ENCODE measurements around the gene DMRTA2.
A peak's percentile ranks its signal among the peaks of the same experiment; 100 is the strongest.

DMRTA2 gene

DNA sequence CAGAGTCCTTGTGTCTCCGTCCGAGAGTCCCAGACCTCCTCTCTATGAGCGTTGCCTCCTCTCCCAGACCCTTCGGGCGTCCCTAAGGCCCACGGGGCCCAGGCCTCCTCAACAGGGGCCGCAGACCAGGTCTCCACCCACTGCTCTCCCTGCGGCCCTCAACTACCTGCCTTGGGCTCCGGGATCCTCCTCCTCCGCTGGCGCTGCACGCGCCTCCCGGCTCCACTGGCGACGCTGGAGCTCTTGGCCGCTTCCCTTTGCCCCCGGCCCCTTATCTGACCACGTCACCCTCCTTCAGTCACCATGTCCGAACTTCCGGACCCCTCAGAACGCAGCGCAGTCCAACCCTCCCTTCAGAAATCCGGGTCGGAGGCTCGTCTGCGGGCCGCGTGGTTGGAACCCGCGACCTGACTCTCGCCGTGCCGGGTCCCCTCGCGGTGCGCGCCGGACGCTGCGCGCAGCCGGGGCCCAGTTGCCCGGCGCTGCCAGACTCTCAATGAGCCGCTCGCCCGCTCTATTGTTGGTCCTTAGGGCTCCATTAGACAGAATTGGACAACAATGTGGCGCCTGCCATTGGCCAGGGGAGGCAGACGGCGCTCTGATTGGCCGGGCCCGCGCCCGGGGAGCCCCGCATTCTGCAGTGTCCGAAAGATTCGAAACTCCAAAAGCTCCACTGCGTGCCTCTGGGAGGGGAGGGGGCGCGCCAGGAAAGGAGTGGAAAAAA, at the start of gene DMRTA2:
TSS of gene DMRTA2 (minus strand) at position 498 of the 724 bp plus-strand sequence. CDS start 1,907 bp downstream, outside the sequence.
- no peak for DNase-seq (ENCODE audit: low read depth)
- peak within 1 kb of the TSS; percentile 32 for H3K4me3 ChIP-seq (ENCODE audit: low read depth, low read length)

DNA sequence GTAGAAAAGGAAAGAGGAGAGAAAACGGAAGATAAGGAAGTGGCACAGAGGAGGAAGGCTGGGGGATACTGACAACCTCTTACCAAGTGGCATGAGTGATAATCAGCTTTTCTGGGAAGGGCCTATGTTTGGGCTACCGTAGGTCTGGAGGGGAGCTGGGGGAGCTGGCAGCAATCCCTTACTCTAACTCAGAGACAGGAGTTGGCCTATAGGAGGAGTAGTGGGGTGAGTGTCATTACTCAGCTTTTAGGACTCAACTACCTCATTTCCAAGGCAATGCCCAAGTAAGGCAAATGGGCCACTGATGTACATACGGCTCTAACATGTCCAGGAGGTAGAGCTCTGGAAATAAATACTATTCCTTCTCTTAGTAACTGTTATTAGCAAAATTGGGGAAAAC, 48.7 kb upstream of the DMRTA2 start:
- no peak for DNase-seq (ENCODE audit: low read depth)
- no peak overlapping the region for H3K4me3 ChIP-seq (ENCODE audit: low read depth, low read length)

DNA sequence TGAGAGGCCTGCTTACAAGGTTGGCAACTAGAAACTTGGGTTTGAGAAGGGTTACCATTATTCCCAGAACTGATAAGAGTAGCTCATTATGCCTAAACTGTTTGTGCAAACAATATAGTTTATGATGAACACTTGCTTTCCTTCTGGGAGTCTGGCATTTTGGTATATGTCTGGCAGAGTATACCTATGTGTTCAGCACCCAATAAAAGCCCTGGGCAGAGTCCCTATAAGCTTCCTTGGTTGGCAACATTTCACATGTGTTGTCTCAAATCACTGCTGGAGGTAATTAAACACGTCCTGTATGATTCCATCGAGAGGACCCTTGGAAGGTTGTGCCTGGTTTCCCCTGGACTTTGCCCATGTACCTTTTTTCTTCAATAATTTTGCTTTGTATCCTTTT, 39.7 kb upstream of the DMRTA2 start:
- DNase-seq (ENCODE audit: low read depth) = no peak
- H3K4me3 ChIP-seq (ENCODE audit: low read depth, low read length) = no peak overlapping the region

DNA sequence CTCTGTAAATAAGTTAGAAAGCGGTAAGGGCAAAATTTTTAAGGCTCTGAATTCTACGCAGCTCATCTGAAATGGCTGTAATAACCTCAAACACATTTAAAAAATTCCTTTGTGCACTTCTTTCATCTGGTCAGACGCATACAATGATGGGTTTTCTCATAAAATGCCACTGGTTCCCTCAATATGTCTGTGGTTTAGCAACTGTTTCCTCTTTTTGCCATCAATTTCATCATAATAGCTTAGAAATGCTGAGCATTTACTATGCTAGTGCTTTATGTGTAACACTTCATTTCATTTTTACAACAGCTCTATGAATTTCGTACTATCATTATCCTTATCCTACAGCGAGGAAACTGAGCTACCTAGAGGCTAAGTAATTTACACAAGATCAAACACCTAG, 35.3 kb upstream of the DMRTA2 start:
- no peak for DNase-seq (ENCODE audit: low read depth)
- no peak overlapping the region for H3K4me3 ChIP-seq (ENCODE audit: low read depth, low read length)

DNA sequence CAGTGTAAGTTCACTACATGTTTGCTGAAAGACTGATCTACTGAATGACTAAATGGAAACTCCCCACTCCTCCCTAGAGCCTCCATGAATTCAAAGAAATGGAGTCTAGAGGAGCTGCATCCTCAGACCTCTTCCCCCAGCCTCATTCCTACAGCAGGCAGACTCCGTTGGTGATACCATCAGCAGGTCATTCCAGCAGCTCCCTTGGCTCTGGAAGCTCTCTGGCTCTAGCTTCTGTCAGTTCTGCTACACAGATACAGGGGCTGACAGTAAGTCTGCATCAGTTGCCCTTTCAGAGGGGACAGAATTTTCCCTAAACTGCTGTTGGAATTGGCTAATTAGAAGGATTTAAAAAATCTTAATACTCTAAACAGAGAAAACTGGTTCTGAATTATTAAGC, 31.7 kb upstream of the DMRTA2 start:
- DNase-seq (ENCODE audit: low read depth) = no peak
- no peak overlapping the region for H3K4me3 ChIP-seq (ENCODE audit: low read depth, low read length)

DNA sequence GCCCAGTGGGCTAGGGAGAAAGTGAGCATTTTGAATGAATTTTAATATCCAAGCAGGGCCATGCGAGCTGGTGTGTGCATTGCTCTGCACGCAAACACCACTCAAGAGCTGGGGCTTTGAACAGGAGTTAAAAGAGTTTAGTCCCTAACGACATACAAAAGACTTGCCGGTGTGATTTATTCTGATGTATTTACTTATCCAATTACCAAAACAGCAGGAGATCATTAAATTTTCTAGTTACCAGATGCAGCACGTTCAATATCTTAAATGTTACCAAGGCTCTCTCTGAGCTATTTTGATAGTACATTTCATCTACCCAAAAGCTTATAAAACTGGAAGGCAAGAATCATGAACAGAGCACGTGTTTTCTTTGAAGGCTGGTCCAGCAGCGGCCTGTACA, 30.0 kb upstream of the DMRTA2 start:
- no peak overlapping the region for H3K4me3 ChIP-seq (ENCODE audit: low read depth, low read length)
- DNase-seq (ENCODE audit: low read depth) = no peak

DNA sequence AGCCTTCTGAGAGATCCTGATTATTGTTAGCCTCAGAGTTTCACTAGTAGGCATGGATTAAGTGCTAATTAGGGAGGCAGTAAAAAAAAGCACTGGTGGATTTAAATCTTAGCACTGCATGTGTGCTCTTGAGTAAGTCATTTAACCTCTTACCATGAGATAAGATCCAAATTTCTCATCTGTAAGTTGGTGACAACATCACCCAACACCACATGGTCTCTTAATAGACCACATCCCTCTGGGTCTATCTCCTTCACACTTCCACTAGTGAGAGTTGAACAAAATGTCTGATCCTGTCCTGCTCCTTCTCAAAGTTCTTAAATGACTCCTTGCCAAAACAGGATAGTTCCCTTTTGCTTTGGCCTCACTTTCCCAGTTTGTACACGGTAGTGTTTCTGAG, 29.5 kb upstream of the DMRTA2 start:
- DNase-seq (ENCODE audit: low read depth) = no peak
- H3K4me3 ChIP-seq (ENCODE audit: low read depth, low read length) = no peak overlapping the region

DNA sequence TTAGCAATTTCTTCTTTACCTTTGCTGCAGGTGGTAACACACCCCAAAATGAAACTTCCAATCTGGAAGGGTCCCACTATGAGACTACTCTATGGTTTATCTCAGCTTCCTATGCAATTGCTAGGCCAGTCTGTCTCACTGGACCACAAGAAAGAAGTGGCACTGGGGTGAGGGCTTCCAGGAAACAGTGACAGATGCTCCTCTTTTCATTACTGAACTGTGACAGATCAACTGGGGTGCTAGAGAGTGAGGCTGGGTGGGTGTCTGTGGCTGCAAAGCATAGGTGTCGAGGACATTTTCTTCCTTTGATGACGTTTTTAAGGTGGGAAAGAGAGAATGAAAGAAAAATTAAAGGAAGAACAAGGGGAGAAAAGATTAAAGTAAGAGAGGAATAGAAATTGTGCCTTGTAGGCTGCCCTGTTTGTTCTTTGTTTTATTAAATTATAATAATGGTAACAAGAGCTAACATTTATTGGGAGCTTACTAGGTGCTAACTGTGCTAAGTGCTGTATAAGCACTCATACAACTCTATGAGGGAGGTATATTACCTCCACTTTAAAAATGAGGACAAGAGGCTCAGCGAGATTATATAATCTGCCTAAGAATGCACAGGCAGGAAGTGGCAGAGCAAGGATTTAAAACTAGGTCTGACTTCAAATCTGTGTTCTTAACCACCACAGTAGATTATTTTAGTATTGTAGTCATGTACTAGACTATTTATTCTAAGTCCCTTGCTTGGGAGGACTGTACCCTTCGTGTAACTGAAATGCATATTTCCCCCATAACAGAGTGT, 27.8 kb upstream of the DMRTA2 start:
- no peak for DNase-seq (ENCODE audit: low read depth)
- H3K4me3 ChIP-seq (ENCODE audit: low read depth, low read length) = no peak overlapping the region

DNA sequence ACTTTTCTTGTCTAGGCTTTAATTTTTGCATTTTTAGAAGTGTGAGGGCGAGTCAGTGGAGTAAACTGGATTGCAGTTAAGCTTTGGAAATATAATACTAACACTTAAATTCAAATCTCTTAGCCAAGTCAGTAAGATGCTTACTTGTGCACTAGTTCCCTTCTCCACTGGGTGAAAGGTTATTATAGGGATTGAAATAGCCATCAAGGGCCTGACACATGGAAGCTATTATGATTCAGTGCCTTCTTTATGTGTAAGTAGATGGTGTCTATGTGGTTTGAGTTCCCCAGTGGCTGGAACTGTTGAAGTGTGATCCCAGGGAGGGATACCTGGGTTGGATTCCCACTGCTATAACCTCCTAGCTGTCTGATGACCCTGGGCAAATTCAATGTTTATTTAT, 24.7 kb upstream of the DMRTA2 start:
- no peak overlapping the region for H3K4me3 ChIP-seq (ENCODE audit: low read depth, low read length)
- no peak for DNase-seq (ENCODE audit: low read depth)

DNA sequence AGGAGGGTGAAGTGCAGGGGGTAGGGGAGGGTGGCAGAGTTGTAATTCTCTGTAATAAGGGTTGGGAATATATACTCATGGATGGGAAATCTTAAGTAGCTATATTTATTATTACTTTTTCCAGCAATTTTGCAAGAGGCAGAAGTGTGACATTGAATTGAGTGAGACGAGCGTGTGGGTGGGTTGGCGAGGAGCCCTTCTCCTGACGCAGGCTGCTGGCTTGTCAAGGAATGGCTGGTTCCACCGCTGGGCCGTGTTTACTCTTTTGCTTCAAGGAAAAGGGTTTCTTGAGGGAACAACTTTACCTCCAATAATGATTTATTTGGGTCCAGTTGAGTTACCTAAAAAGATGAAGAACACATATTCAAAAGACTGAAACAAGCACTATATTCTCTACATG, 17.9 kb upstream of the DMRTA2 start:
- no peak for DNase-seq (ENCODE audit: low read depth)
- no peak overlapping the region for H3K4me3 ChIP-seq (ENCODE audit: low read depth, low read length)

DNA sequence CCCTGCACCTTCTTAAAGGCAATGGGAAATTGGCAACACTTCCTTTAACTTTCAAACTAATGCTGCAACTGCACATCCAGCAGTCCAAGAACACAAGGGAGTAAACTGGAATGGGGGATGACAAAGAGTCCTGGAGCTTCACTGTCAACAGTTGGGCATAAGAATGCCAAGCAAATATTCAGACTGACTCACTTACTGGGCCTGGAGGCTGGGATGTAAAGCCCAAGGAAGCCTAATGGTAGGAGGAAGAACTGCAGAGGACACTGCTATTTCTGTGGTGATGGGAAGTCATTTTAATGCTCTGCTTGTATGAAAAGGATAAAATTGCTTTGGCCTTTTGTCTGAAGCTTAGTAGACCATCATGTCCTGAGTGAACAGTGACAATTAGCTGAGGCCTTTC, 15.7 kb upstream of the DMRTA2 start:
- DNase-seq (ENCODE audit: low read depth) = no peak
- no peak overlapping the region for H3K4me3 ChIP-seq (ENCODE audit: low read depth, low read length)

DNA sequence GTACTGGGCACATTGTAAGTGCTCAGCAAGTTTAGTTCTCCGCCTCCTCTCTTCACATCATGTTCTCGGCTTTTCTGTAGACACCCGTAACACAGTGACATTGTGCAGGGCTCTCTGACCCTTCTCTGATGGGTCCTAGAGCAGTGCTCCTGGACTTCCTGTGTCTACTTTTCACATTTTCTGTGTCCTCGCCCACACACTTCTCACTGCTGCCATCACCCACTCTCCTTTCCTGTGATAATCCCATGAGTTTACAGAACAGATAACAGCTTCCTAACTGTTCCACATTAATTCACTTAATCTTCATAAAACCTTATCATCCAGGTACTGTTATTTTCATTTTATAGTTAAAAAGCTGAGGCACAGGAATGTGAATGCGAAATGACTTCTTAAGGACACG, 13.2 kb upstream of the DMRTA2 start:
- no peak for DNase-seq (ENCODE audit: low read depth)
- H3K4me3 ChIP-seq (ENCODE audit: low read depth, low read length) = no peak overlapping the region

DNA sequence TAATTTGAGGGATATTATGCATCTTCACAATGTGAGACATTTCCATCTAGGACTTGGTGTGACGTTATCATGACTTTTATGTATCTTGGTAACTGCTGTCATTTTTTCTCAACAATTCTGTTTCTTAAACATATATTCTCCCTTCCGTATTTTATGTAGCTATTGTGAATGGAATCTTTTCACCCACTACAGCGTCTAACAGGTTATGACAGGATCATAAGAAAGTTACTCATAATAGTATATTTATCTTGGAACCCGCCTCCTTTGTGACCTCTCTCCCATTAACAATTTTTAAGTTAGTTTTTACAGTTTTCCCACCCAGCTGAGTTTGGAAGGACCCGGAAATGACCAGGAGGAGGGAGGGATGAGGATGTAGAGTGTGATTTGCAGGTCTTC, 6.8 kb upstream of the DMRTA2 start:
- no peak for DNase-seq (ENCODE audit: low read depth)
- no peak overlapping the region for H3K4me3 ChIP-seq (ENCODE audit: low read depth, low read length)

DNA sequence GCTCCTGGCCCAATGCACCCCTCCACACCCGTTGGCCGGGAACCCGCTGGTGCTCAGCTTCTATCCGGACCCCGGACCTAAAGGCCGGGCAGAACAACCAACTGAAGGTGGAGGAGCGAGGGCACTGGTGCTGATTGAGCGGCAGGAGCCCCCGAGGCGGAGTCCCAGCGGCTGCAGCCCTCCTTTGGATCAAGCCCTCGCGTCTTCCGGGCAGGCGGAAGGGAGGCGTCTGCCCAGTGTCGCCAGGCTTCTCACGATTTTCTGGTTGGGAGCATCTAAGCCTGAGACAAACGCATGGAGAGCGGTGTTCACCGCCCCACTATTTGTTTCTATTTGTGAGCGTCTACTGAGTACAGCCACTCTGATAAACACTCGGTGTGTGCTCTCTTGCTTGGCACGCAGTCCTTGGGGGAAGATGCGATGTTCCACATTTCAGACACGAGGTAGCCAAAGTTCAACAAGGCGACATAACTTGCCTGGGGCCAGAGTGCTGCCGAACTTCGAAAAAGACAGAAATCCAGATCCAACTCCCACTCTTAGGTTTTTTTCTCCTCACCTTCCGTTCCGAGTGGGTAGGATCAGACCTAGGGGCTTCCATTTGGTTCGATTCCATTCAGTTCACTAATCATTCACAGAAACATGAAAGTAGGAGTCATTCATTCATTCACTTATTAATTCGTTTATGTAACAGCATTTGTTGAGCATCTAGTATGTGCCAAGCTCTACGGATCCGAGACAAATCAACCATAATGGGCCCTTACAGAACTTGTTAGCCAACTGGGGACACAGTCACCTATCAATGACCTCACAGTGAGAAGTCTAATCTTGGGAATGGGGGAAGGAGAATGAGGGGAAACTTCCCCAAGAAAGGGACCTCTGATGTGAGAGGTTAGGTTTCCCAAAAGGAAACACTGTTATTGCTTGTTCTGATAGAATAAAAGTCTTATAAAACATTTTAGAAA, 4.9 kb upstream of the DMRTA2 start:
- no peak overlapping the region for H3K4me3 ChIP-seq (ENCODE audit: low read depth, low read length)
- no peak for DNase-seq (ENCODE audit: low read depth)

DNA sequence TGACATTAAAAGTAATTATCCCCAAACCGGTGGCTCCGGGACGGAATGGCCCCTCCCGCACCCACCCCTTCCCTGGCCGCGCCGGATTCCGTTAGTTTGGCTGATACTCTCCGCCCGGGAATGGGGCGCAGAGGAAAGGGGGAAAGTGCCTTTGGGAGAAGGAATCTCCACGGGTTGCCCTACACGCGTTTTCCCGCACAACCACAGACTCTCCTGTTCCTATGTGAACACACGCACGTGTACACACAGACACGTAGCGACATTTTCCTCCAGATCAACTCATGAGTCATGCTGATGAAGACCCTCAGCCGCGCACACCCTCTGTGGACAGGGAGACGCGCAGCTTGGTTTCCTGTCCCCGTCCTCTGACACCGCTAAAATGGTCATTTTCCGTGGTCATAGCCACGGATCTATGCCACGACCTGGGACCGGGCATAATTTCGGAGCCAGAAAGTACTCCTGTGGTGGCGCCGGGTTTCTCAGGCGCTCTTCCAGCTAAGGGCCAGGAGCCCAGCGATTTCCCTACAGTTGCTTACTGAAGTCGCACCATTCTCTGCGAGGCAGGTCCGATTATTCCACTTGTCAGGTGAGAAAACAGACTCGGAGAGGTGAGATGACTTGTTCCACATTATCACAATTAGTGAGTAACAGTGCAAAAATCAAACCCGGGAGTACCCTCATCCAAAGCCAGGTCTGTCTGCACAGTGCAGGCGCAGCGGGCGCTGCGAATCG, 4.0 kb upstream of the DMRTA2 start:
- no peak for DNase-seq (ENCODE audit: low read depth)
- no peak overlapping the region for H3K4me3 ChIP-seq (ENCODE audit: low read depth, low read length)

DNA sequence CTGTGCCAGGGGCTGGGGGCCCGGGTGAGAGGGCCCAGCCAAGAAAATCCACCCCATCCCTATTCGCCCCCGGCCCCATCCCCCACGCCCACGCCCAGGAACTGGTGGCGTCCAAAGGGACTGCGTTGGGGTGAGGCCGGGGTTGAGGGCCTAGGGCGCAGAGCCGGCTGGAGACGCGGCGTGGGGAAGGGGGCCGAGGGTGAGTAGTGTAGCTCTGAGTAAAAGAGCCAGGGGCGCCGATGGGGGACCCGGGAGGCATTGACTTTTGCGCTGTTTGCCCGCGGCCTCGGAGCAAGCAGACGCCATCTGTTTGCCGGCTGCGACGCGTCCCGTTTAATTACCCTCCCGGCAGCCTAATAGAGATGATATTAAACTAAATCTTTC, 3.5 kb upstream of the DMRTA2 start:
- DNase-seq (ENCODE audit: low read depth) = no peak
- no peak overlapping the region for H3K4me3 ChIP-seq (ENCODE audit: low read depth, low read length)

DNA sequence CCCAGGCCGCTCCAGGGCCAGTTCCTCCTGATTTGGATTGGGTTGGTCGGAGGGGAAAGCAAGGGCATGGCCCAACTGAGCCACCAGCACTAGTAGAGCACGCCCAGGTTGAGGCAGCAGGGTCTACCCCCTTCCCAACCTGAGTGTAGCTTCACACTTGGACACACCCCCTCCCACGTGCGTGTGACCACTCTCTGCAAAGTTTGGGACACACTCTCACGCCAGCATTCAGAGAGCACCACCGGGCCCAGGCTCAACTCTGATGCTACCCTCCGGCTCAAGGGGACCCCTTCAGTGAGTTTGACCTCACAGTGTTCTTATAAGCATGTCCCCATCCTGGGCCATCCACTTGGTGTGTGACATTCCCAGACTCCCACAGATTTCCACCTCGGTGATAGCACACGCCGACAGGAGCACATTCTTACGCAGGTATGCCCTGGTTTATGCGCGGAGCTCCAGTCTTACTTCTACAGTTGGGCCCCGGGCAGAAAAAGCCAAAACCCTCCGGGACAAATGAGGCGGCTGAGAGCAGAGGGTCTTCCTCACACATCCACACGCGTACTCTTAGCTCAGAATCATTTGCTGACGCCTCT, 3.0 kb upstream of the DMRTA2 start:
- no peak for DNase-seq (ENCODE audit: low read depth)

DNA sequence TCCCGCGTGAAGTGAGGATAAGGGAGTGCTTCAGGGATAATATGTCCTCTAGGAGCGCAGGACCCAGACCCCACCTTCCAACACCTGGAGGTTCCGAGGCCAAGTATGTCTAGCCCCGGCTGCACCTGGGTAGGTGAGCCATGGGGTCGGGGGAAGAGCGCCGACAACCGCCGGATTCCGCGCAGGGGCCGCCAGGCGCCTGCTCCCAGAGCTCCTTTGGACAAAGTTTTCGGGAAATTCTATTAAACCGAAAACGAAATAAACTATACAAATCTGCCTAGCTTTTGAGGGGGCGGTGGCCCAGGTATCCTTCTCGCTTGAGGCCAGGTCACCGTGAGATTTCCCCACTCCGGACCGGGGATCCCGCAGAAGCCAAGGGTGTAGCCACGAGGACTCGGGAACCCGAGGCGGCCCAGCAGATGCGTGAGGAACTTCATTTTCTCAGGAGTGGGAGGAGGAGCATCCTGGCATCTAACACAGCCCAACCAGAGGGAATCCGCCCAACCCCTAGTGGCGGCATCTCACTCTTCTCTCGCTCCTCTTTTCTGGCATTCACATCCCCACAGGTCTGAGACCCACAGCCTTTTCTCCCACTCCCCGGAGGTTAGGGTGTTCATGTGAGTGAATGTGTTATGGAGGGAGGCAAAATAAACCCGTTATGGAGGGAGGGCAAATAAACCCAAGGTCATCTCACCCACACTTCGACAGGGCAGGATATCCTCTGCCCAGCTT, 2.3 kb upstream of the DMRTA2 start:
- no peak overlapping the region for H3K4me3 ChIP-seq (ENCODE audit: low read depth, low read length)
- DNase-seq (ENCODE audit: low read depth) = no peak

More for the DNA sequence above, 3.0 kb upstream of the DMRTA2 start:
- H3K4me3 ChIP-seq (ENCODE audit: low read depth, low read length) = no peak overlapping the region

Measured in skeletal muscle cell (primary cell).